ENCODE results near the gene ZMIZ2. TPM values are rescaled to one million over a fixed set of nuclear protein-coding genes. Genes with fewer than 3 reads are reported as not detected.

Gene ZMIZ2
- total RNA-seq, 1 donor from 2014 or later: 62.7 TPM

DNA sequence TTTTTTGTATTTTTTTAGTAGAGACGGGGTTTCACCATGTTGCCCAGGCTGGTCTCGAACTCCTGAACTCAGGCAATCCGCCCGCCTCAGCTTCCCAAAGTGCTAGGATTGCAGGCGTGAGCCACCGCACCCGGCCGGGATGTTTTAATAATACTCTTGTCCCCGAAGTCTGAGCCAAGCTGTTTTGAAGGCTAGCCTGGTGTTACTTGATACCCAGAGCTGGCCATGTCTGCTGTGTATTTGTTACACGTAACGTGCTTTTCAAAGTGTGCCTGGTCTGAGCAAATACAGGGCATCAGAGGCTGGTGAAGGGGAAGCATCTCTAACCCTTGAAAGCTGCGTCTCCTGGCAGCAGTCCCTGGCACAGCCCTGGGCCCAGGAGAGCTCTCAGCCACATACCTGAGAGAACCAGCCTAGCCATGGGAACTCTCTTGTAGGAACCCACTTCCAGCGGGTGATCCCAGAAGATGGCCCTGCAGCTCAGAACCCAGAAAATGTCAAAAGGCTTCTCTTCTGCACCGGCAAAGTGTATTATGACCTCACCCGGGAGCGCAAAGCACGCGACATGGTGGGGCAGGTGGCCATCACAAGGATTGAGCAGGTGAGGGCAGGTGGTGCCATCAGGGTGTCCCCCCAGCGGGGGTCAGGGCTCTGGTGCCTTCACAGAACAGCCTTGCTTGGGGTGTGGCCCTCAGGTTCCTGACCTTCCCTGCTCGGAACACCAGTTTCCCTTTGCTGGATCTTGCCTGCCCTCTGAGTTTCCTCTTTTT, 41.7 kb upstream of the ZMIZ2 start:
- Histone ChIP-seq H3K4me3 (no peak overlapping the region), H3K9me3 (replicated peaks) (no peaks in the 10 kb centered on the region), H3K4me1 (peaks cover 30% of the 10 kb centered on the region), H3K27ac (replicated peaks) (peak overlapping the region; percentile 68), H3K36me3 (peaks cover 72% of the 10 kb centered on the region), H3K27me3 (ENCODE audit: low read depth) (no peaks in the 10 kb centered on the region)
- TF ChIP-seq, protein P1, sequence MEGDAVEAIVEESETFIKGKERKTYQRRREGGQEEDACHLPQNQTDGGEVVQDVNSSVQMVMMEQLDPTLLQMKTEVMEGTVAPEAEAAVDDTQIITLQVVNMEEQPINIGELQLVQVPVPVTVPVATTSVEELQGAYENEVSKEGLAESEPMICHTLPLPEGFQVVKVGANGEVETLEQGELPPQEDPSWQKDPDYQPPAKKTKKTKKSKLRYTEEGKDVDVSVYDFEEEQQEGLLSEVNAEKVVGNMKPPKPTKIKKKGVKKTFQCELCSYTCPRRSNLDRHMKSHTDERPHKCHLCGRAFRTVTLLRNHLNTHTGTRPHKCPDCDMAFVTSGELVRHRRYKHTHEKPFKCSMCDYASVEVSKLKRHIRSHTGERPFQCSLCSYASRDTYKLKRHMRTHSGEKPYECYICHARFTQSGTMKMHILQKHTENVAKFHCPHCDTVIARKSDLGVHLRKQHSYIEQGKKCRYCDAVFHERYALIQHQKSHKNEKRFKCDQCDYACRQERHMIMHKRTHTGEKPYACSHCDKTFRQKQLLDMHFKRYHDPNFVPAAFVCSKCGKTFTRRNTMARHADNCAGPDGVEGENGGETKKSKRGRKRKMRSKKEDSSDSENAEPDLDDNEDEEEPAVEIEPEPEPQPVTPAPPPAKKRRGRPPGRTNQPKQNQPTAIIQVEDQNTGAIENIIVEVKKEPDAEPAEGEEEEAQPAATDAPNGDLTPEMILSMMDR (IDR thresholded peaks at IDR 0.05; ENCODE audit: borderline replicate concordance): no peak
- DNase-seq: no peak
- intact Hi-C loops (cut with micrococcal nuclease): no loop called here

DNA sequence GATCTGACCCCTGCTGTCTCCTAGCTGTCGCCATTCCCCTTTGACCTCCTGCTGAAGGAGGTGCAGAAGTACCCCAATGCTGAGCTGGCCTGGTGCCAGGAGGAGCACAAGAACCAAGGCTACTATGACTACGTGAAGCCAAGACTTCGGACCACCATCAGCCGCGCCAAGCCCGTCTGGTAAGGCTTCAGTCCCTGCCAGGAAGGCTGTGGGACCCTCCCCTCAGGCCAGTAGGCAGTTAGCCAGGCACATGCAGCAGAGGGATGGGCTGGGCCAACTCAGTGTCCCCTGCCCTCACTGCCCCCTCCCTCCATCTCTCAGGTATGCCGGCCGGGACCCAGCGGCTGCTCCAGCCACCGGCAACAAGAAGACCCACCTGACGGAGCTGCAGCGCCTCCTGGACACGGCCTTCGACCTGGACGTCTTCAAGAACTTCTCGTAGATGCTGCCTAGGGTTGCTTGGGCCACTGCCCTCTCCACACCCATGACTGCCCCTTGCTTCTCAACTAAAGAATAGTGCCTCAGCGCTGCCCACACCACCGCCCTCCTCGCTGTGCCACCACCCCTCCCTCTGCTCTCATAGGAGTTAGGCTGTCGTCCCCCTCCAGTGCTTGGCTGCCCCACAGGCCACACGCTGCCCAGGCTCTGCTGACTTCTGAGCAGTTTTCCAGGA, 41.0 kb upstream of the ZMIZ2 start:
- TF ChIP-seq, protein P1 (IDR thresholded peaks at IDR 0.05; ENCODE audit: borderline replicate concordance): no peak
- no peak for DNase-seq
- Histone ChIP-seq H3K27ac (replicated peaks) (peak overlapping the region; percentile 68), H3K4me1 (peaks cover 23% of the 10 kb centered on the region), H3K27me3 (ENCODE audit: low read depth) (no peaks in the 10 kb centered on the region), H3K4me3 (no peak overlapping the region), H3K9me3 (replicated peaks) (no peaks in the 10 kb centered on the region), H3K36me3 (peaks cover 66% of the 10 kb centered on the region)
- intact Hi-C loops (cut with micrococcal nuclease): no loop called here

DNA sequence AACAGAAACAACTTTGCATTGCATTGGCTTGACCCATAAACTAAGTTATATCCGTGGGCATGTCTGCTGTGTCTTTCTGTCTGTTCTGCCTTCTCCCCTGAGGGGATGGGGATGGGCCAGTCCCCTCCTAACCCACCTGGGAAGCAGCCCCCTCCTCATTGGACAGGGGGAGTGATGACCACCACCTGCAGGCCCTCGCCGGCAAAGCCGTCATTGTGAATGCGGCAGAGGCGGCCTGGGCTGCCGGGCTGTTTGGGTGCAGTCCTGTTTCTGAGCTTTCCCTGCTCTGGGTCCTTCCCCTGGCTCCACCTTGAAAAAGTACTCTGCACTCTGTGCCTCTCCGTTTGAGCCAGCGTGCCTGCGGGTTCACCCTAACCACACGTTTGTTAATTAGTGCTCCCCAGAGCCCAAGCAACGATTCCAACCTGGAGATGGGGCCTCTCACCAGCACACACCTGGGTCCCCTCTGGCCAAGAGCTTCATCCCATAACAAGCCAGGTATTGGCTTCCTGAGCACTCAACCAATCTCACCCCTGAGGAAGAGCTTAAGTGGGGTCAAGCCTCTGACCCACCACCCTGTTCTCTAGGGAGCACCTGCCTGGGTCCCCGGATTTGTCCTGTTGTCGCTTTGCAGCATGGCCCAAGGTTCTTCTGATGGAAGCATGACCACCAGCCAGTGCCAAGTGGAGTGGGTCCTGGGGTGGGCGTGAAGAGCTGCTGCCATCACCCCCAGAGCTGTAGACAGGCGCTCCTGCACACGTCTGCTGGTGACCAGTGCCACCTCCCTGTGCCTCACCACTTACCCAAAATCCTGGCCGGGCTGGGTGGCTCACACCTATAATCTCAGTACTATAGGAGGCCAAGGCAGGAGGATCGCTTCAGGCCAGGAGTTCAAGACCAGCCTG, 39.4 kb upstream of the ZMIZ2 start:
- TF ChIP-seq, protein P1 (IDR thresholded peaks at IDR 0.05; ENCODE audit: borderline replicate concordance): no peak
- Histone ChIP-seq H3K27ac (replicated peaks) (no peak overlapping the region), H3K4me1 (peaks cover 27% of the 10 kb centered on the region), H3K9me3 (replicated peaks) (no peaks in the 10 kb centered on the region), H3K27me3 (ENCODE audit: low read depth) (no peaks in the 10 kb centered on the region), H3K4me3 (no peak overlapping the region), H3K36me3 (peaks cover 51% of the 10 kb centered on the region)
- intact Hi-C loops (cut with micrococcal nuclease): no loop called here
- DNase-seq: no peak

DNA sequence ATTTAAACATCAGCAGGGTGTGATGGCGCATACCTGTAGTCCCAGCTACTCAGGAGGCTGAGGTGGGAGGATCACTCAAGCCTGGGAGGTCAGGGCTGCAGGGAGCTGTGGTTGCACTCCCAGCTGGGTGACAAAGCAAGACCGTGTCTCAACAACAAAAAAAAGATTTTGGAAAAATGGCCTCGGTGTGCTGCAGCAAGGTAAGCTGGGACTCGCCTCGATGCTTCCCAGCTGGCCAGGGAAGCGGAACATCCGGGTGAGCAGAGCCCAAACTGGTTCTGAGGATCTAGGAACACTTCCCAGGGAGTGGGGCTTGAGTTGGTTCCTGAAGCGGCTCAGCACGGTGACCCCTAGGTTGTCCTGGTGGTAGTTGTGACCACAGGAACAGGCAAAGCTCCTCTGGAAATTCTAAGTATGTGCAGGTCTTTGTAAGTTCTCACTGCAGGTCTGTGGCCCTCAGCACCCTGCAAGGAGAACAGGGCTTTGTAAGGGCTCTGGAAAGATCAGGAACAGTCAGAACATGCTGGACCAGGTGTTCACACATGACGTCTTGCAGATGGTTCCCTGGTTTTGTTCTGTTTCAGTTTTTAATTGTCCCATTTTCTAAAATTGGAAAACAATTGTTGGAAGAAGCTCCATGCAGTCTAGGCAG, 38.6 kb upstream of the ZMIZ2 start:
- Histone ChIP-seq H3K36me3 (peaks cover 45% of the 10 kb centered on the region), H3K4me1 (peaks cover 34% of the 10 kb centered on the region), H3K9me3 (replicated peaks) (no peaks in the 10 kb centered on the region), H3K27ac (replicated peaks) (peak overlapping the region; percentile 7), H3K27me3 (ENCODE audit: low read depth) (no peaks in the 10 kb centered on the region), H3K4me3 (no peak overlapping the region)
- intact Hi-C loops (cut with micrococcal nuclease): no loop called here
- TF ChIP-seq, protein P1 (IDR thresholded peaks at IDR 0.05; ENCODE audit: borderline replicate concordance): no peak
- DNase-seq: no peak

DNA sequence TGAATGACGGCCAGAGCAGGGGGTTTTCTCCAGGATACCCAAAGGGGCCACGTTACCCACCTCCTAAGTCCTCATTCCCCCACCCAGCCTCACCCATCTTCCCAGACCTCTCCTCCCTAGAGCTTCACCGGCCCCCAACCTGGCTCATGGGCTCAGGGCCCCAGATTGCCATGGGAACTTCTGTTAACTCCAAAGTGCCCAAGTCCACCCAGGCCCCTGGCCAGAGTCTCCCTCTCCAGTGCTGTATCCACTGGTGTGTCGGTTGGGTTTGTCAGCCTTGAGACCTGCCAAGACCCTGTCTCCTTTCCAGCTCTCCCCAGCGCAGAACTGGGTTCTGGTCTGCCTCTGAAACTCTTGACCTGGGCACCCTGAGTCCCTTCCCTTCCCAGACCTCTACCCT, 37.1 kb upstream of the ZMIZ2 start:
- Histone ChIP-seq H3K4me1 (peaks cover 37% of the 10 kb centered on the region), H3K9me3 (replicated peaks) (no peaks in the 10 kb centered on the region), H3K27ac (replicated peaks) (peak overlapping the region; percentile 59), H3K27me3 (ENCODE audit: low read depth) (no peaks in the 10 kb centered on the region), H3K4me3 (no peak overlapping the region), H3K36me3 (peaks cover 34% of the 10 kb centered on the region)
- intact Hi-C loops (cut with micrococcal nuclease): no loop called here
- DNase-seq: no peak
- TF ChIP-seq, protein P1 (IDR thresholded peaks at IDR 0.05; ENCODE audit: borderline replicate concordance): no peak
